H54 (cell line): Measurements from ENCODE around the gene CASP8.
"Not testable (repeated sequence)": the region's sequence is repeated elsewhere in the genome, so short reads cannot be mapped to it uniquely, and the experiment has no call there.

Experiments used
- DNase-seq: peaks from one replicate; pipeline ENCODE4 v3.0.0; 2011; ENCODE audit warnings: low spot score, mixed read lengths; ENCODE audit not compliant: insufficient read length
- FAIRE-seq: peaks from 3 replicates; lab custom pipeline; 2011; peaks lifted over from hg19 to GRCh38; lab: Jason Lieb, UNC
- POLR2A ChIP-seq: IDR thresholded peaks from 2 replicates; pipeline ENCODE4 v1.6.1; 2011; ENCODE audit warnings: low read depth, mild to moderate bottlenecking, low read length

Gene CASP8

GRCh38 chr2:201267278-201268030, 7.1 kb downstream of the CASP8 start:
- no peak for TF ChIP-seq POLR2A
- FAIRE-seq: no peak
- DNase-seq: no peak

GRCh38 chr2:201269764-201270163, 9.4 kb downstream of the CASP8 start:
- no peak for TF ChIP-seq POLR2A
- FAIRE-seq (no peak), DNase-seq (no peak)

GRCh38 chr2:201270293-201271001, 10.1 kb downstream of the CASP8 start:
- DNase-seq (no peak), FAIRE-seq (no peak)
- no peak for TF ChIP-seq POLR2A

GRCh38 chr2:201271917-201272316, 11.6 kb downstream of the CASP8 start:
- DNase-seq: no peak
- TF ChIP-seq POLR2A: no peak
- FAIRE-seq: no peak

- DNase-seq (no peak), FAIRE-seq (no peak)
- TF ChIP-seq POLR2A: no peak
Observed at GRCh38 chr2:201273330-201273983, 13.1 kb downstream of the CASP8 start.

GRCh38 chr2:201275069-201275468, 14.7 kb downstream of the CASP8 start:
- FAIRE-seq: no peak
- TF ChIP-seq POLR2A: no peak
- DNase-seq: no peak

- FAIRE-seq: no peak
- no peak for TF ChIP-seq POLR2A
- DNase-seq: no peak
Observed at GRCh38 chr2:201275990-201276389, 15.7 kb downstream of the CASP8 start.

GRCh38 chr2:201276511-201276910, 16.2 kb downstream of the CASP8 start:
- TF ChIP-seq POLR2A: no peak
- DNase-seq (no peak), FAIRE-seq (no peak)

GRCh38 chr2:201279079-201279478, 18.7 kb downstream of the CASP8 start:
- FAIRE-seq (no peak), DNase-seq (no peak)

GRCh38 chr2:201280191-201281040, 20.1 kb downstream of the CASP8 start:
- DNase-seq (no peak), FAIRE-seq (no peak)
- TF ChIP-seq POLR2A: no peak

More at GRCh38 chr2:201279079-201279478, 18.7 kb downstream of the CASP8 start:
- no peak for TF ChIP-seq POLR2A

GRCh38 chr2:201285499-201285898, 25.2 kb downstream of the CASP8 start:
- DNase-seq (no peak), FAIRE-seq (no peak)
- no peak for TF ChIP-seq POLR2A

GRCh38 chr2:201290457-201291148, 30.3 kb downstream of the CASP8 start:
- FAIRE-seq, DNase-seq: not testable (repeated sequence)
